Cardiac fibroblast (primary cell): ENCODE data around the gene PXDN.

ENCODE experiments used
- DNase-seq, 2 donors: peaks; one replicate each; pipeline versions ENCODE4 v3.0.0 to v3.0.0-alpha.2; 2010; ENCODE audit warnings: low read depth in 2 of 2
- H3K4me3 ChIP-seq, 2 donors: replicated peaks in 1 of 2; 1 replicate in 1 of 2; 2 replicates in 1 of 2; pipeline ENCODE4 v1.5.1; 2011; ENCODE audit warnings: low read depth in 2 of 2, low read length in 2 of 2, mild to moderate bottlenecking in 2 of 2, moderate library complexity in 1 of 2
- CTCF ChIP-seq: IDR thresholded peaks from one replicate; pipeline ENCODE4 v1.5.1; 2011; ENCODE audit warnings: low read depth, mild to moderate bottlenecking, low read length, inconsistent platforms

PXDN gene

GRCh38 chr2:1638281-1638860 lies 105.9 kb downstream of the PXDN start:
- peak in 1 of 2 donors; percentile 28 for DNase-seq
- TF ChIP-seq CTCF = no peak

GRCh38 chr2:1636791-1637415 lies 107.4 kb downstream of the PXDN start:
- no peak overlapping the region for H3K4me3 ChIP-seq
- TF ChIP-seq CTCF = no peak
- no peak for DNase-seq

More at GRCh38 chr2:1638281-1638860, 105.9 kb downstream of the PXDN start:
- no peak overlapping the region for H3K4me3 ChIP-seq

- no peak for TF ChIP-seq CTCF
- H3K4me3 ChIP-seq = no peak overlapping the region
- DNase-seq = no peak
Measured at GRCh38 chr2:1635823-1636222, 108.5 kb downstream of the PXDN start.

- H3K4me3 ChIP-seq = no peak overlapping the region
- TF ChIP-seq CTCF = no peak
- no peak for DNase-seq
Measured at GRCh38 chr2:1634681-1635341, 109.5 kb downstream of the PXDN start.

- H3K4me3 ChIP-seq = no peak overlapping the region
- TF ChIP-seq CTCF = no peak
- DNase-seq = no peak
Measured at GRCh38 chr2:1633936-1634587, 110.3 kb downstream of the PXDN start.

GRCh38 chr2:1633092-1633671 lies 111.1 kb downstream of the PXDN start:
- no peak for TF ChIP-seq CTCF
- no peak overlapping the region for H3K4me3 ChIP-seq
- DNase-seq = no peak
